ENCODE data around the gene GAK. TPM values are rescaled to one million over a fixed set of nuclear protein-coding genes. Genes with fewer than 3 reads are reported as not detected.

Gene GAK
- total and polyA plus RNA-seq, 7 donors, result 40.8 to 494 (median 124) TPM

DNA sequence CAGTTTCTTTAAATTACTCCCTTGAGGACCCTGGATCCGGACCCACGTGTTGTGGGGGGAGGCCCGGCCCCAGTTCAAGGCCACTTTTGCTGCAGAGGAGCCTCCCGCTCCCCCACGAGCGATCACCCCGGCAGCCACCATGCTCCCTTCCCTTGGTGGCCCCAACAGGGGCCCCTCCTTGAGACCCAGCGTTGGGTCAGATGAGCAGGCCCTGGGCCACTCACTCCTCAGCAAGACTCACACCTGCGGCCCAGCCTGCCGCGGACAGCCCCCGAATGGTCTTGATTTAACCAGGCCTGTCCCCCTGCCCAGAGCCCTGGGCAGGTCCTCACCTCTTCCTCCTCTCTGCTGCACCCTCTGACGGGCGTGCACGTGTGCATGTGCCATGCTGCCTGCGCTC, 110.5 kb downstream of the GAK start:
- TF ChIP-seq EP300 (IDR thresholded peaks at IDR 0.05) (no peak), POLR2A (IDR thresholded peaks at IDR 0.05) (no peak), POLR2AphosphoS5 (IDR thresholded peaks at IDR 0.05) (no peak)
- TF ChIP-seq, protein P1, sequence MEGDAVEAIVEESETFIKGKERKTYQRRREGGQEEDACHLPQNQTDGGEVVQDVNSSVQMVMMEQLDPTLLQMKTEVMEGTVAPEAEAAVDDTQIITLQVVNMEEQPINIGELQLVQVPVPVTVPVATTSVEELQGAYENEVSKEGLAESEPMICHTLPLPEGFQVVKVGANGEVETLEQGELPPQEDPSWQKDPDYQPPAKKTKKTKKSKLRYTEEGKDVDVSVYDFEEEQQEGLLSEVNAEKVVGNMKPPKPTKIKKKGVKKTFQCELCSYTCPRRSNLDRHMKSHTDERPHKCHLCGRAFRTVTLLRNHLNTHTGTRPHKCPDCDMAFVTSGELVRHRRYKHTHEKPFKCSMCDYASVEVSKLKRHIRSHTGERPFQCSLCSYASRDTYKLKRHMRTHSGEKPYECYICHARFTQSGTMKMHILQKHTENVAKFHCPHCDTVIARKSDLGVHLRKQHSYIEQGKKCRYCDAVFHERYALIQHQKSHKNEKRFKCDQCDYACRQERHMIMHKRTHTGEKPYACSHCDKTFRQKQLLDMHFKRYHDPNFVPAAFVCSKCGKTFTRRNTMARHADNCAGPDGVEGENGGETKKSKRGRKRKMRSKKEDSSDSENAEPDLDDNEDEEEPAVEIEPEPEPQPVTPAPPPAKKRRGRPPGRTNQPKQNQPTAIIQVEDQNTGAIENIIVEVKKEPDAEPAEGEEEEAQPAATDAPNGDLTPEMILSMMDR (IDR thresholded peaks at IDR 0.05), result no peak
- 84% methylated on average over 16 of the region's 16 CpGs for WGBS, 2 donors
- DNase-seq, result peak; percentile 41
- Histone ChIP-seq H3K27ac (no peak overlapping the region), H3K9me3 (peaks cover 0 to 5% (median 0%) of the 10 kb centered on the region in 4 donors), H3K4me1 (peaks cover 0 to 20% (median 17%) of the 10 kb centered on the region in 4 donors), H3K4me3 (no peak overlapping the region), H3K36me3 (no peaks in the 10 kb centered on the region), H3K27me3 (peaks cover 24 to 74% (median 56%) of the 10 kb centered on the region in 3 donors)
- intact Hi-C loops (cut with DNase I), result no loop called here

DNA sequence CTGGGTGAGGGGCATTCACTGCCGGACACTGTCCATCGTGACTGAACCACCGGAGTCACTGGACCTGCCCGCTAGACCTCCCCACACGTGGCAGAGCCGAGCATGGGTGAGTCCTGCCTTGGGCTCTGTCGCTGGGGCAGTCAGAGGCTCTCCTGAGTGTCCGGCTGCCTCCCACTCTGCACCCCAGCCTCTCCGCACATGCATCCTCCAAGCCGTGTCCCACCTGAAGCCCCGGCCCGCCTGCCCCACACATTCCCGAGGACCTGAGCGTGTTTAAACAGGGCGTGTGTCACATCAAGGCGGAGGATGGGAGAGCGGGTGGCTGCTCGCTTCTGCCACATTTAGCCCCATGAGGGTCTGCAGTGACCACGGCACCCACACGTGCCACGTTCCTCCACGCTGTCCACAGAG, 110.9 kb downstream of the GAK start:
- WGBS, 2 donors, result 83 to 85% methylated on average over 22 of the region's 22 CpGs
- H3K27ac ChIP-seq, result no peak overlapping the region
- peaks cover 0 to 5% (median 0%) of the 10 kb centered on the region in 4 donors for H3K9me3 ChIP-seq
- H3K36me3 ChIP-seq, result no peaks in the 10 kb centered on the region
- TF ChIP-seq, protein P1 (IDR thresholded peaks at IDR 0.05), result no peak
- TF ChIP-seq POLR2A (IDR thresholded peaks at IDR 0.05) (no peak), EP300 (IDR thresholded peaks at IDR 0.05) (no peak), POLR2AphosphoS5 (IDR thresholded peaks at IDR 0.05) (no peak)
- H3K4me1 ChIP-seq, result peaks cover 0 to 21% (median 19%) of the 10 kb centered on the region in 4 donors
- H3K4me3 ChIP-seq, result no peak overlapping the region
- peak; percentile 48 for DNase-seq
- H3K27me3 ChIP-seq, result peaks cover 21 to 71% (median 53%) of the 10 kb centered on the region in 3 donors
- intact Hi-C loops (cut with DNase I), result no loop called here

DNA sequence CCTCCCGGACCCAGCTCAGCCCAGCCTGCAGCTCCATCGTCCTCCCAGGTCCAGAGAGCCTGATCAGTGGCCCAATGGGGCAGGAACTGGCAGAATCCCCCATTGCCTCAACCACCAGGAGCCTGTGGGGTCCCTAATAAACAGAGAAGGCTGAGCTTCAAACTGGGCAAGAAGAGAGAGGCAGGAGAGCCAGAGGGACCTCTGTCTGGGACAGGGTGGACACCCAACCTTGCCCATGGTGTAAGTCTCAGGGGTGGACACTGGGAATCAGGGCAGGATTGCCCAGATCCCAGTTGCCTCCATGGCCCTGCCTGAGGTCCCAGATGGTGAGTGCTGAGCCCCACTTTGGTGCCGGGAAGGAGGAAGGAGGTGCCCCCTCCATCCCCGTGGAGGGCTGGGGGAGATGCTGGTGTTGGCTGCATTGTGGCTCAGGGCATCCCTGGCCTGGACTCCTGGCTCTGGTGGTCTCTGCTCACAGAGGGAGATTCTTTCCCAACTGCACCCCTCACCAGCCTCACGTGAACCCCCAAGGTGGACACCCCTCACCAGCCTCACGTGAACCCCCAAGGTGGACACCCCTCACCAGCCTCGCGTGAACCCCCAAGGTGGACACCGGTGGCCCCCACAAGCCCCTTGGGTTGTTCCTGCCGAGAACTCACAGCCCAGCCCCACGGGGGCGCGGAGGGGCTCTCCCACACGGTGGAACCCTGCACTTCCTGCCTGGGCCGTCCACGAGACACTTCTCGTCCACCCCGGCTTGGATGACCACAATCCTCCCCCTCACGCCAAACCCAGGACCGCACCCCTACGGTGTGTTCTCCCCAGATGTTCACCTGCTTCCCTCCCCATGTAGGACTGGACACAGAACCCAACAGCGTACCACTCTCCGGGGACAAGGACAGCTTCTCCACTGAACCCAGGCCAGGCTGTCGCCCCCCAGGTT, 111.6 kb downstream of the GAK start:
- no peak overlapping the region for H3K27ac ChIP-seq
- intact Hi-C loops (cut with DNase I), result no loop called here
- 85 to 89% methylated on average over 24 of the region's 24 CpGs for WGBS, 2 donors
- no peak for TF ChIP-seq EP300 (IDR thresholded peaks at IDR 0.05)
- TF ChIP-seq POLR2AphosphoS5 (IDR thresholded peaks at IDR 0.05), result no peak
- TF ChIP-seq, protein P1 (IDR thresholded peaks at IDR 0.05), result no peak
- TF ChIP-seq POLR2A (IDR thresholded peaks at IDR 0.05), result no peak
- H3K36me3 ChIP-seq, result no peaks in the 10 kb centered on the region
- H3K4me3 ChIP-seq, result no peak overlapping the region
- peaks cover 0 to 23% (median 21%) of the 10 kb centered on the region in 4 donors for H3K4me1 ChIP-seq
- H3K9me3 ChIP-seq, result peaks cover 0 to 5% (median 0%) of the 10 kb centered on the region in 4 donors
- peaks cover 20 to 66% (median 48%) of the 10 kb centered on the region in 3 donors for H3K27me3 ChIP-seq
- DNase-seq, result peak; percentile 58

DNA sequence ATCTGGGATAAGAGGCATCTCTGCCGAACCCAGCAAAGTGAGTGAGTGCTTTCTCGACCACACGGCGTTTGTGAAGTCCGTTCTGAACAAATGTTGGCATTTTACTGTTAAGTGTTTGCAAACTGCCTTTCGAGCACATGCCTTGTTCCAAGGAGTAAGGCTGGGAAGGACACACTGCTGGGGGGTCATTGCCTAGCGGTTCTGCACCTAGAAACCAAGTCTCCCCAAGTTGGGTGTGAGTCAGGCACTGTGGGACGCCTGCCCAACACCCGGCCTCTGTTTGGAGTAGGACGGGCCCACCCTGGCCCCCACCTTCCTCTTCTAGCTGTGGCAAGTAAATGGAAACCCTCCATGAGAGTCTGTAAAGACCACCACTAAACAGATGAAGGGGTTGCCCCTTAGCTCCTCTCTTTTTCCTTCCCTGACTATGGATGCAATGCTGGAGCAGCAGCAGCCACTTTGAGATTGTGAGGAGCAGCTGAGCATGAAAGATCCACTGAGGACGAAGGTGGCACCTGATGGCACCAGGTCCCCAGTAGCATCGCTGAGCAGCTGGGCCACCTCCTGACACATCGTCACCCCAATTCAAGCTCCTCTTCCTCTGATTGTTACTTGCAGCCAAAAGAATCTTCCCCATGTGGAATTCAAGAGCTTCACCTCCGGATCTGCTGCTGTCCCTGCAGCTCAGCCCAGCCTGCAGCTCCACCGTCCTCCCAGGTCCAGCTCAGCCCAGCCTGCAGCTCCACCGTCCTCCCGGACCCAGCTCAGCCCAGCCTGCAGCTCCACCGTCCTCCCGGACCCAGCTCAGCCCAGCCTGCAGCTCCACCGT, 112.5 kb downstream of the GAK start:
- peaks cover 11 to 58% (median 41%) of the 10 kb centered on the region in 3 donors for H3K27me3 ChIP-seq
- peak; percentile 58 for DNase-seq

More for the DNA sequence above, 112.5 kb downstream of the GAK start:
- 86 to 90% methylated on average over 20 of the region's 20 CpGs for WGBS, 2 donors
- TF ChIP-seq, protein P1 (IDR thresholded peaks at IDR 0.05), result no peak
- TF ChIP-seq POLR2A (IDR thresholded peaks at IDR 0.05), result no peak
- no peak for TF ChIP-seq POLR2AphosphoS5 (IDR thresholded peaks at IDR 0.05)
- TF ChIP-seq EP300 (IDR thresholded peaks at IDR 0.05), result no peak
- H3K36me3 ChIP-seq, result no peaks in the 10 kb centered on the region
- intact Hi-C loops (cut with DNase I), result loop anchor here (5.0 kb wide), 1 partner anchor 77 kb away; no protein-coding TSS in a partner anchor
- no peak overlapping the region for H3K27ac ChIP-seq
- H3K4me3 ChIP-seq, result no peak overlapping the region
- peaks cover 0 to 5% (median 0%) of the 10 kb centered on the region in 4 donors for H3K9me3 ChIP-seq
- peaks cover 0 to 22% (median 19%) of the 10 kb centered on the region in 4 donors for H3K4me1 ChIP-seq
